Subcutaneous adipose tissue (tissue), 4 donors: ENCODE measurements around the gene LHFPL2. TPM values are rescaled to one million over a fixed set of nuclear protein-coding genes. Genes with fewer than 3 reads are reported as not detected.

Experiments used
- total RNA-seq, 4 donors: library from RNA; depleted of rRNA; stranded (reverse); fragments of >200 nt; gene quantifications; one replicate each; pipeline ENCODE4 v1.1.0, GENCODE V29; 2016
- TF ChIP-seq, protein P1 (sequence below): fragments of 450-650 bp; IDR thresholded peaks from one replicate; pipeline ENCODE4 v1.5.1; 2016; ENCODE audit warnings: low read depth, mild to moderate bottlenecking, control low read depth, antibody characterized with exemption, moderate library complexity

LHFPL2 gene
- total RNA-seq, 4 donors from 2014 or later = 18.5 to 104 (median 30.0) TPM

DNA sequence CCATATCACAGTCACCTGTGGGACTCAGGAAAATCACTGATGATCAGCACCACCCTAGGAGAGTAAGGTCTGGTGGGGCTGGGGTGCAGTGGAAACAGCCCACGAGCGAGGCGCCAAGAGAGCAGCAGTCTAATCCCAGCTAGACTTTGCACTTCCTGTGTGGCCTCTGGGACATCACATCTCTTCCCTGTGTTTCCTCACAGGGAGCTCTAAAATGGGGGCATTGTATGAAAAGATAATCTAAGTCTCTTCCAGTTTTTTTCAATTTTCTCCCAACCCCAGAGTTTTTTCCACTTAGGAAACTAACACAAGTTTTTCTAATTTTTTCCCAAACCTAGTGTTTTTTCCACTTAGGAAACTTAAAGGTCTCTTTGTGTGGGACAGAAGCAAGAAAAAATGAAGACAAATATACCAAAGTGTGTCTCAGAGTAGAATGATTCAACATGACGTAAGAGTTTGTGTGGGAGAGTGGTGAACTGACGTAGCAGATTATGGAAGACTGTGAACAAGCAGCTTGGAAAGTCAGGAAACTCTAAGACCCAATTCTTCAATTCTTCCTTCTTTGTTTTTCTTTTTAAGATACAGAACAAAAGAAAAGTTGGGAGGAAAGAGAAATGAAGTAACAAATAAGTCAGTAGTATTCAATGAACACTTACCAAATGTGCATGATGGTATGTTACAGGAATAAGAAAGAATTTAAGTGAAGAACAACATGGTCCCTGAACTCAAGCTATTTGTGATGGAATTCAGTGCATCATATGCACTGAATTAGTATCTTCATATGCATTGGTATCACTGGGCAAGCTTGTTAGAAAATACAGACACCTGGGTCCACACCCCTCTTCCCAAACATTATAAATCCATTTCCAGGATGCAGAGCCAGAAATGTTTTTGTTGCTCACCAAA lies 51.3 kb downstream of the LHFPL2 start:
- TF ChIP-seq, protein P1, sequence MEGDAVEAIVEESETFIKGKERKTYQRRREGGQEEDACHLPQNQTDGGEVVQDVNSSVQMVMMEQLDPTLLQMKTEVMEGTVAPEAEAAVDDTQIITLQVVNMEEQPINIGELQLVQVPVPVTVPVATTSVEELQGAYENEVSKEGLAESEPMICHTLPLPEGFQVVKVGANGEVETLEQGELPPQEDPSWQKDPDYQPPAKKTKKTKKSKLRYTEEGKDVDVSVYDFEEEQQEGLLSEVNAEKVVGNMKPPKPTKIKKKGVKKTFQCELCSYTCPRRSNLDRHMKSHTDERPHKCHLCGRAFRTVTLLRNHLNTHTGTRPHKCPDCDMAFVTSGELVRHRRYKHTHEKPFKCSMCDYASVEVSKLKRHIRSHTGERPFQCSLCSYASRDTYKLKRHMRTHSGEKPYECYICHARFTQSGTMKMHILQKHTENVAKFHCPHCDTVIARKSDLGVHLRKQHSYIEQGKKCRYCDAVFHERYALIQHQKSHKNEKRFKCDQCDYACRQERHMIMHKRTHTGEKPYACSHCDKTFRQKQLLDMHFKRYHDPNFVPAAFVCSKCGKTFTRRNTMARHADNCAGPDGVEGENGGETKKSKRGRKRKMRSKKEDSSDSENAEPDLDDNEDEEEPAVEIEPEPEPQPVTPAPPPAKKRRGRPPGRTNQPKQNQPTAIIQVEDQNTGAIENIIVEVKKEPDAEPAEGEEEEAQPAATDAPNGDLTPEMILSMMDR = no peak

GRCh38 chr5:78595458-78595921 lies 53.1 kb downstream of the LHFPL2 start:
- TF ChIP-seq, protein P1 = no peak

- TF ChIP-seq, protein P1 = no peak
These were observed 53.7 kb downstream of the LHFPL2 start for GRCh38 chr5:78594610-78595457.

DNA sequence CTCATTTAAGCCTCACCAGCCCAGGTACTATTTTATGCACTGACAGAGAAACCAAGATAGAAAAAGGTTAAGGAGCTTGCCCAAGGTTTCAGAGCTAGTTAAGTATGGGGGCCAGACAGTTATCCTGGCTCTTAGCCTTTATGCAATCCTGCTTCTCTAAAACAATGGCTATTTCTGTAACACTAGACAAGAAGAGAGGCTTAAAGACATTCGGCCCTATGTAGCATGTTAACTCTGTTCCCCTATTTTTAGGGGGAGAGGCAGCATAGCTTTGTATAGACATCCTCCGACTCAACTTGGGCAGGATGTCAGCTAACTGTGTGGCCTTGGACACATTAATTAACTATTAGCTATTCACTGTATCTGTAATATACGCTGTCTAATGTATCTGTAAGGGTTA lies 54.6 kb downstream of the LHFPL2 start:
- TF ChIP-seq, protein P1 = no peak

DNA sequence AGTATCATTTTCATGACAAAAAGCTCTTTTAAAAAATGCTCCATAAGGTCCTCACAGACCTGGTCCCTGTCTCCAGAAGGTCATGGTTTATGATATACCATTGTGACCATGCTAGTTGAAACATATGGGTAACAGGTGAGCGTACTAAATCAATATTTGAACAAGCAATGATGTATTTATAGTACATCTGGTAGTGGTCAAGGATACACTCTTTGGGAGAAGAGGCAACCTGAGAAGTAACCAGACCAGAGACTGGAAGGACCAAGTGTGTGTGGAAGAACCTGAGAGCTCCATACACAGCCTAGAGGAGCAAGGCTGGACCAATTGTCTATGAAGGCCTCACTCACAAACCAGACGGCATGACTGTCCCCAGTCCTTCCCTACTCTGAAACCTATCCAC lies 55.1 kb downstream of the LHFPL2 start:
- TF ChIP-seq, protein P1 = no peak

DNA sequence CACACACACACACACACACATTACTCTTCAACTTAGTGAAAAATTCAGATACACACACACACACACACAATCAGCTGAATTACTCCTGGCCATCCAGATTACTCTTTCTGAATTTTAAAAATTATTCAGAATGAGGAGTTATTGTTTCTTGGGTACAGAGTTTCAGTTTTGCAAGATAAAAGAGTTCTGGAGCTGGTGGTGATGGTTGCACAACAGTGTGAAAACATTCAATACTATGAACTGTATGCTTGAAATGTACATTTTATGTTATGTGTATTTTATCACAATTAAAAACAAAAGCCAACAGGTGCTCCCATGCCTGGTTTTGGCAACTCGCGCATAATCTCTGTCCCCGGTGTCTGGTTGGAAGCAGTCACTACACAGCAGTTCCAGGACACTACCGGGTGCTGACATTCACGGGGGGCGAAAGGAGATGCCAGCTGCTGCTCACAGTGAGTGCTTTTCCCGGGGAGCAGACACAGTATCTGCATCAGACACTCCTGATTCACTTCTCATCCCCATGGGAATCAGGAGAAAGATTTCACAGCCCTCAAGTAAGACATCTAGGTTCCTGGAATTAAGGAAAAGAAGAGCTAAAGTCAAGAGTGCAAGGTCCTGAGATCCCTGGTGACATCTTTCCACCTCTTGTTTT lies 55.7 kb downstream of the LHFPL2 start:
- TF ChIP-seq, protein P1 = no peak
